Lower lobe of right lung (tissue), 2 donors: ENCODE measurements around the gene LCK. TPM values are rescaled to one million over a fixed set of nuclear protein-coding genes. Genes with fewer than 3 reads are reported as not detected.
A peak's percentile ranks its signal among the peaks of the same experiment; 100 is the strongest.

Source experiments
- ATAC-seq, 2 donors: fragments of 200-7000 bp; cut with Tn5 transposase; one replicate each; pipeline ENCODE4 v1.9.1; 2020 to 2022; ENCODE audit warnings: mild to moderate bottlenecking in 2 of 2, moderate library complexity in 2 of 2
- DNase-seq: peaks from one replicate; pipeline ENCODE4 v3.0.0-alpha.2; 2020
- H3K27ac ChIP-seq: fragments of 200-600 bp; one replicate; pipeline ENCODE4 v1.8.0; 2022
- H3K27me3 ChIP-seq: fragments of 200-600 bp; one replicate; pipeline ENCODE4 v1.8.0; 2022; ENCODE audit warnings: low read depth
- H3K36me3 ChIP-seq: fragments of 200-600 bp; one replicate; pipeline ENCODE4 v1.8.0; 2022; ENCODE audit warnings: mild to moderate bottlenecking
- H3K4me1 ChIP-seq: fragments of 200-600 bp; one replicate; pipeline ENCODE4 v1.8.0; 2022
- H3K4me3 ChIP-seq: fragments of 200-600 bp; one replicate; pipeline ENCODE4 v1.8.0; 2022; ENCODE audit warnings: mild to moderate bottlenecking
- H3K9me3 ChIP-seq: fragments of 200-600 bp; one replicate; pipeline ENCODE4 v1.8.0; 2022
- CTCF ChIP-seq: fragments of 200-600 bp; IDR thresholded peaks from one replicate; pipeline ENCODE4 v1.8.0; 2022; ENCODE audit warnings: antibody characterized with exemption, mild to moderate bottlenecking
- intact Hi-C: fragments of 100-400 bp; cut with DNase I; formaldehyde crosslinking; loops from one replicate; pipeline ENCODE4 v1.11.0; 2022
- total RNA-seq: library from RNA; stranded (reverse); fragmentation: NEBNext Ultra II Directional; extraction: Animal tissue kit (Norgen Biotek cat#: 25700); gene quantifications from one replicate; pipeline ENCODE4 v1.2.1, GENCODE V29; 2021
- donor health status: DM: no; HTN: yes; CAD: no; lungs with severe emphysema.

The LCK gene
- total RNA-seq, 1 donor from 2014 or later, result 7.5 TPM

- no peaks in the 10 kb centered on the region for H3K9me3 ChIP-seq
- H3K27me3 ChIP-seq, result no peaks in the 10 kb centered on the region
- no peak overlapping the region for H3K27ac ChIP-seq
- H3K4me3 ChIP-seq, result no peak overlapping the region
- DNase-seq, result no peak
- TF ChIP-seq CTCF, result no peak
- no peaks in the 10 kb centered on the region for H3K4me1 ChIP-seq
- ATAC-seq, result no peak
- intact Hi-C loops, result no loop called here
- H3K36me3 ChIP-seq, result peaks cover 69% of the 10 kb centered on the region
Measured at GRCh38 chr1:32232558-32233304, 18.3 kb upstream of the LCK start.

- Histone ChIP-seq H3K4me1 (peaks cover 7% of the 10 kb centered on the region), H3K36me3 (peaks cover 49% of the 10 kb centered on the region), H3K9me3 (no peaks in the 10 kb centered on the region), H3K4me3 (no peak overlapping the region), H3K27ac (no peak overlapping the region), H3K27me3 (no peaks in the 10 kb centered on the region)
- no peak for ATAC-seq
- TF ChIP-seq CTCF, result no peak
- DNase-seq, result no peak
- intact Hi-C loops, result no loop called here
Measured at GRCh38 chr1:32234792-32235191, 16.3 kb upstream of the LCK start.

GRCh38 chr1:32239337-32239736 lies 11.7 kb upstream of the LCK start:
- no peak overlapping the region for H3K27ac ChIP-seq
- no peak for TF ChIP-seq CTCF
- peaks cover 6% of the 10 kb centered on the region for H3K36me3 ChIP-seq
- peaks cover 35% of the 10 kb centered on the region for H3K4me1 ChIP-seq
- DNase-seq (no peak), ATAC-seq (no peak)
- H3K9me3 ChIP-seq, result no peaks in the 10 kb centered on the region
- H3K4me3 ChIP-seq, result peak overlapping the region; percentile 63
- intact Hi-C loops, result no loop called here
- no peaks in the 10 kb centered on the region for H3K27me3 ChIP-seq

DNA sequence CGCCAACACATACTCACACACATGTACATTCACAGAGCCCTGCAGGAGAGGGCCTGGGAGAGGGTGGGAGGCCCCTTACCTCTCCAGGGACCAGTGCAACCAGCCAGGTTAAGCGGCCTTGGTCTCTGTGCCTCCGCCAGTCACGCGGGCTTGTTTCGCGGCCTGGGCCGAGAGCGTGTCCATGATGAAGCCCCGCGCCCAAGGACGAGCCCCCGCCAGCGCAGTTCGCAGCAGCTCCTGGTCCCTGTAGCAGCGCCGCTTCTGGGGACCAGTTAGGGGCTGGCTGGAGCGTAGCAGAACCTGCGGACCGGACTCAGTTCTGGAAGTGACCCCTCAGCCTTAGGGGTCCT lies 11.3 kb upstream of the LCK start:
- intact Hi-C loops, result no loop called here
- Histone ChIP-seq H3K36me3 (peaks cover 2% of the 10 kb centered on the region), H3K27me3 (no peaks in the 10 kb centered on the region), H3K9me3 (no peaks in the 10 kb centered on the region), H3K4me1 (peaks cover 35% of the 10 kb centered on the region), H3K4me3 (peak overlapping the region; percentile 63), H3K27ac (peak overlapping the region; percentile 76)
- no peak for DNase-seq
- ATAC-seq, result no peak
- no peak for TF ChIP-seq CTCF

DNA sequence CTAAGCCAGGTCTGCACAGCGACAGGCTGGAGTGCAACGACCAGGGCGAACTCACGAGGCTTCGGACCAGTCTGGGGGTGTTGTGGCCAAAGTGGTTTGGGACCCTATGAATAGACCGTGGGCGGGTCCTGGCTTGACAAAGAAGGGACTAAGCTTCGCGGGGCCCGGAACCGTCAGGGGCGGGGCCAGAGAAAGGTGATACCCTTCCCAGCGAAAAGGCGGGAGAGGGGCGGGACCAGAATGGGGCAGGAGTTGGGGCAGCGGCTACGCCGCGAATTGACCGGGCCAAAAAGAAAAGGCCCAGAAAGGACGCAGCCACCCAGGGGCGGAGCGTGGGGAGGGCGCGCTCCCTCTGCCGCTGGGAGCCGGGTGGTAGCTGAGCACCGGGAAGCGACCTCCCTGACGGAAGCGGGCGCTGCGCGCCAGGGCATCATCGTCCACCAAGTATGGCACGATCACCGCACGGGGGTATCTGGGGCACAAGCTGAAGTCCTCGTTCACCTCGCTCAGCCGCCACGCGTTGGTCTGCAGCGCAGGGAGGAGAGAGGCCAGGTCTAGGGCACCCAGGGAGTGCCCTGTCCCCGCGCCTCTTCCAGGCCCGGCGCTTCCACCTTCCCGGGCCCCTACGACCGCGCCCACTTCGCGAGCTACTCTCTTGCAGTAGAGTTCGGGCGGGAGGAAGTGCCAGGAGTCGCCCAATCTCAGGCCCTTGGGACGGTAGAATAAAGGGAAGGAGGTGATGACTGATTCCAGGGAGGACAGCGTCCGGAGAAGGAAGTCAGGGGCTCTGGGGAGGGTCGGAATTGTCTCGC lies 10.7 kb upstream of the LCK start:
- peak; percentile 75 for DNase-seq
- intact Hi-C loops, result no loop called here
- no peaks in the 10 kb centered on the region for H3K9me3 ChIP-seq
- H3K4me1 ChIP-seq, result peaks cover 35% of the 10 kb centered on the region
- peak overlapping the region; percentile 63 for H3K4me3 ChIP-seq
- H3K27ac ChIP-seq, result peak overlapping the region; percentile 76
- no peaks in the 10 kb centered on the region for H3K27me3 ChIP-seq
- TF ChIP-seq CTCF, result peak; percentile 38
- H3K36me3 ChIP-seq, result no peaks in the 10 kb centered on the region
- ATAC-seq, result peak; percentile 84 to 87
